Left cardiac atrium (tissue), 4 donors: Measurements from ENCODE around the gene CD36. TPM values are rescaled to one million over a fixed set of nuclear protein-coding genes. Genes with fewer than 3 reads are reported as not detected.

Source experiments
- ATAC-seq, 2 donors: fragments of 200-7000 bp; cut with Tn5 transposase; one replicate each; pipeline ENCODE4 v1.9.1; 2020; ENCODE audit warnings: mild to moderate bottlenecking in 2 of 2, moderate library complexity in 2 of 2
- DNase-seq: peaks from one replicate; pipeline ENCODE4 v3.0.0-alpha.2; 2020
- intact Hi-C, 2 donors: fragments of 100-400 bp; cut with DNase I; formaldehyde crosslinking; loops; one replicate each; pipeline versions ENCODE4 v1.14.1 to v1.15.1; 2022 to 2023
- long read RNA-seq: library from polyadenylated mRNA; unstranded; transcript quantifications from one replicate; pipeline ENCODE4 v2.0.0, GENCODE V29; 2021
- total RNA-seq, 2 donors: library from RNA; stranded (reverse); fragmentation: NEBNext Ultra II Directional; extraction: Animal tissue kit (Norgen Biotek cat#: 25700); gene quantifications; one replicate each; pipeline ENCODE4 v1.2.1, GENCODE V29; 2021
- donor health status: DM: no; HTN: yes; CAD: no.
- donor health status: DM: no; HTN: yes; CAD: no; lungs with severe emphysema.
- donor health status: DM: yes; HTN: yes; CAD: no.
- donor health status: Dilated cardiomyopathy.

Gene CD36
- total RNA-seq = 100 to 1,000 TPM; 760 to 831 TPM
- long read RNA-seq, transcript CD36-201 (14 exons, 2,094 nt) = major isoform, 283 of 713 reads
- long read RNA-seq, transcript CD36-202 (14 exons, 1,942 nt) = minor isoform, 79 of 713 reads
- long read RNA-seq, transcript CD36-214 (15 exons, 2,298 nt) = minor isoform, 76 of 713 reads
- long read RNA-seq, partial matches to known transcripts = 48 of 713 reads
- long read RNA-seq, other reads (novel, unspliced or antisense) = 225 of 713 reads

- ATAC-seq (peak; percentile 78 to 79), DNase-seq (no peak)
- intact Hi-C loops = loop anchor here in 1 of 2 donors (5.0 kb wide), 1 partner anchor 36 kb away; no protein-coding TSS in a partner anchor
These were observed at the start of gene CD36 for GRCh38 chr7:80637911-80638765. Gene CD36 (plus strand): TSS chr7:80638642. CDS start chr7:80646741, 8,099 bp downstream.

- peak in 1 of 2 donors; percentile 27 for ATAC-seq
- intact Hi-C loops = loop anchor here in 1 of 2 donors (10.0 kb wide), 1 partner anchor 115 kb away; no protein-coding TSS in a partner anchor
- no peak for DNase-seq
These were observed 48.8 kb upstream of the CD36 start for GRCh38 chr7:80589631-80590030.

- intact Hi-C loops = no loop called here
- DNase-seq = no peak
- ATAC-seq = no peak
These were observed 46.8 kb upstream of the CD36 start for GRCh38 chr7:80591654-80592053.

GRCh38 chr7:80593869-80594586 is 44.4 kb upstream of the CD36 start:
- intact Hi-C loops = no loop called here
- no peak for DNase-seq
- ATAC-seq = peak in 1 of 2 donors; percentile 53

GRCh38 chr7:80596933-80597517 is 41.4 kb upstream of the CD36 start:
- intact Hi-C loops = no loop called here
- DNase-seq (no peak), ATAC-seq (peak; percentile 20 to 54)

- intact Hi-C loops = no loop called here
- ATAC-seq = no peak
- no peak for DNase-seq
These were observed 40.6 kb upstream of the CD36 start for GRCh38 chr7:80597875-80598274.

- ATAC-seq = no peak
- no peak for DNase-seq
- intact Hi-C loops = loop anchor here in 1 of 2 donors (5.0 kb wide), 1 partner anchor 37 kb away; the partner anchor contains the start of gene CD36
These were observed 38.4 kb upstream of the CD36 start for GRCh38 chr7:80600046-80600445.

GRCh38 chr7:80601999-80602398 is 36.4 kb upstream of the CD36 start:
- intact Hi-C loops = loop anchor here in 1 of 2 donors (5.0 kb wide), 1 partner anchor 35 kb away; the partner anchor contains the start of gene CD36
- DNase-seq = no peak
- peak in 1 of 2 donors; percentile 30 for ATAC-seq

DNA sequence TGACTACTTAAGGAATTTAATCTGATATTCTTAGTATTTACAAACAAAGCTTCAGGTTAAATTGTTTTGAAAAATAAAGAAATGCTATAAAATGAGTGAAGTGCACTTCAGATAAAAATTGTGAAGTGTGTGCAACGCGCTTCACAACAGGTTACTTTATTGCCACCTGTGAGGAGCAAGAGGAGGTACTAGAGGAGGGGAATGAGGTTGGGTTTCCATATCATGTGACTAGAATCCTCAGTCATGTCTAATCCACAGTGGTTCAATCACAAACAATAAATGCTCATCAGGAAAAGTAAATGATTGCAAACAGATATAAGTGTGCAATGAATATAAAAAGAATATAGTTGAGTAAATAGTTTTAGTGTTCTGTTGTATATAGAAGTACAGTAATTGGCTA is 34.5 kb upstream of the CD36 start:
- no peak for DNase-seq
- peak in 1 of 2 donors; percentile 74 for ATAC-seq
- intact Hi-C loops = loop anchor here in 1 of 2 donors (5.0 kb wide), 1 partner anchor 33 kb away; the partner anchor contains the start of gene CD36

DNA sequence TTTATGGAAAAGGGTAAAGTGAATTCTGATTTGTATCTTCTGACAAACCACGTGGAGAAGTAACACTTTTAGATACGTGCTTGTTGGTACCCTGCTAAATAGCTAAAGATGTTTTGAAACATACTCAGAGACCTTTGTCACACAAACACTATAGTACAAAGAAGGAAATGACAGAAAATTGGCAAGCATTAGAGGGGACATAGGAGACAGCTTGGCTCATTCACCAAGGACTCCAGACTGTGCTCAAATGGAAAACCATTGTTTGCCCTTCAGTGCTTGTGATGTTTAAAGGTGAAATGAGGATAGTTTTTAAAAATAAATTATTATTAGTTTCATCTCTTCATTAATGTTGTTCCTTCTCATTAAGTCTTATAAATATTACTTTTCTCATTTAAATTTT is 34.0 kb upstream of the CD36 start:
- DNase-seq (no peak), ATAC-seq (peak; percentile 80 to 89)
- intact Hi-C loops = loop anchor here in 1 of 2 donors (5.0 kb wide), 1 partner anchor 33 kb away; the partner anchor contains the start of gene CD36

DNA sequence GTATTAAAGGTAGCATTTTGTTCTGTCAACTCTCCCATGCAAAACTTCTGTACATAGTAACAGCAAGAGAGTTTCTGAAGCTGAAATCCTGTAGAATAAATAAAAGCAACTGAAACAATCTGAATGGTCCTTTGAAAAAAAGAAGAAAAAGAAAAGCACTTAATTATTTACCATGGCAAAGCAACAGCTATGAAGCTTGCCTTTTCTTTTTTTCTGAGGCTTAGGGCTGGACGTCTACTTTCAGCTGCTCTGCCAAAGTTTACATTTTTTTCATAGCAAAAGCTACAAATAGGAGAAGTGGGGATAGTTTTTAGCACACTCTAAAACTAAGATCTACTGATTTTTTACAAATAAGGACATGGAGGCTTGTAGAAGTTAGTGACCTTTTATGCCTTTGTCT is 31.3 kb upstream of the CD36 start:
- intact Hi-C loops = no loop called here

GRCh38 chr7:80608336-80608735 is 30.1 kb upstream of the CD36 start:
- ATAC-seq (no peak), DNase-seq (no peak)
- intact Hi-C loops = no loop called here

More for the DNA sequence above, 31.3 kb upstream of the CD36 start:
- no peak for DNase-seq
- no peak for ATAC-seq

- DNase-seq (no peak), ATAC-seq (peak; percentile 65)
- intact Hi-C loops = no loop called here
These were observed 28.7 kb upstream of the CD36 start for GRCh38 chr7:80609751-80610150.

DNA sequence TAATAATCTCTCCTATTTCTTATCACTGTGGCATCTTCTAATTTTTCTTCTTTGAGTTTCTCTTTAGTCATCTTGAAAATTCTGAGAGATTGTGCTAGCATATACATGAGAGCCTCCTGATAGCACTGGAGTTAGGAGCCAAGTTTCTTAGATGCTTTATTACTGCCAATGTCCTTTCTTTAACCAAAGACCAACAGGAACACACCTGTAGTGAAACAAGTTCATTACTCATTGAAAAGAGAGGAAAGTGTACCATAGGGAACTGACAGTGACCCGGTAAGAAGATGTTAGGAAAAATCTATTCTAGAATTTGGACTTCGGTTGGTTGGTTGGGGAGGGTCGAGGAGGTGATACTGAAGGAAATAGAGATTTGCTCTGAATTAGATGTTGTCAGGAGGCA is 27.1 kb upstream of the CD36 start:
- intact Hi-C loops = no loop called here

GRCh38 chr7:80611779-80612178 is 26.7 kb upstream of the CD36 start:
- intact Hi-C loops = no loop called here
- ATAC-seq = peak; percentile 72 to 74
- peak; percentile 56 for DNase-seq

More for the DNA sequence above, 27.1 kb upstream of the CD36 start:
- DNase-seq (no peak), ATAC-seq (no peak)

DNA sequence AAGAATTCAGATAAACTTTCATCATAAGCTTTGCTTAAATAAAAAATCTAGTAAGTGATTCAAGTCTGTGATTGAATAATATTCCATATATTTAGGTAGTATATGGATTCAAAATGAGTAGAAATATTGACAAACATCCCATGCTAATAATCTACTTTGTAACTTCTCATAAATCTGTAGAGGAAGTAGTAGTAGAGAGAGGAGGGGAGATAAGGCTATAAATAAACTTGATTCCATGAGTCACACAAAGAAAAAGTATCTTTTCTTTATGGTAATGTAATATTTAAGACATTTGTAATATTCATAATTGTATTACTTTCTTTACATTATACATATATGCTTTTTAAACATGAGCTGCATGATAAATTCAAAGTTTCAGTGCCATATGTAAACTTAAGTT is 25.6 kb upstream of the CD36 start:
- intact Hi-C loops = no loop called here
- DNase-seq = no peak
- ATAC-seq = no peak

GRCh38 chr7:80613519-80613918 is 24.9 kb upstream of the CD36 start:
- no peak for ATAC-seq
- intact Hi-C loops = no loop called here

DNA sequence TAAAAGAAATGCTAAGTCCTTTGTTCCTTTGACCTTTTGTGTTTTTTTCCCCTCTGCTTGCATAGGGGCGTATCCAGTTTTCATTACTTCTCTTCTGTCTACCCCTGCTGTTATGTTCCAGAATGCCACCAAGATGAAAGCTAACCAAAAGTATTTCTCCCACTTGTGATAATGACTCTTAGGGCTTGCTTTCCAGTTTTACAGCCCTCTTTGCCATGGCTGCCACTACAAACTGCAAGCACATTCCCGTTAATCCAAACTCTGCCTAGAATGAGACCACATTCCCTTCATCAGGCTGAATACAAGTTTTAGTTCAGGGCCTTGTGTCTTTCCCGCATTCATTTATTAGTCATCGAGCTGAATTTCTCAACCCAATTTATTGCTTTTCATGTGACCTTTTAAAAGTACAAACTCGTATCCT is 23.6 kb upstream of the CD36 start:
- intact Hi-C loops = no loop called here
- no peak for DNase-seq
- ATAC-seq = no peak

More at GRCh38 chr7:80613519-80613918, 24.9 kb upstream of the CD36 start:
- no peak for DNase-seq

DNA sequence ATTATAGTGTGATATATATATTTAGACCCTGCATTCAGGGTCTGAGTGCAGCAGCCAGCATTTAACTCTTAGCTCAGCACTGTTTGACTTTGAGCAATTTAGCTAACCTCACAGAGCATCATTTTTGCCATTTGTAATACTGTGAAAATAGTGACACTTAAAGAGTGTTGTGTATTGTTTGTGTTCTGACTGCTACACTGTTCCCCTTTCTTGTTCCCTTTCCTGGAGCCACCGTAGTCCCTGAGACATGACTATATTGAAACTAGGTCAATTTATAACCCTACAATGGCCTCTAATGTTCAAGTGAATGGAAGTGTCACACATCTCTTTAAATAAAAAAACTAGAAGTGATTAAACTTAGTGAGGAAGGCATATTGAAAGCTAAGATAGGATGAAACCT is 20.3 kb upstream of the CD36 start:
- intact Hi-C loops = no loop called here
- DNase-seq (no peak), ATAC-seq (peak; percentile 27 to 68)
